ENCODE results near the gene ABCA13. TPM values are rescaled to one million over a fixed set of nuclear protein-coding genes. Genes with fewer than 3 reads are reported as not detected.

ABCA13 gene
- polyA plus RNA-seq, 3 donors = 0.10 to 0.41 (median 0.37) TPM

- intact Hi-C loops (cut with micrococcal nuclease) = no loop called here
- no peaks in the 10 kb centered on the region for H3K9me3 ChIP-seq (replicated peaks in 1 of 2; ENCODE audit: control insufficient read depth in 1 of 2, insufficient read depth in 1 of 2, low read length in 2 of 2)
- Mint-ChIP-seq H3K27ac (peak overlapping the region in 2 of 7 donors; percentile 7 to 31), H3K4me1 (peaks cover 29% of the 10 kb centered on the region), H3K36me3 (no peaks in the 10 kb centered on the region), H3K9me3 (peaks cover 0 to 4% (median 0%) of the 10 kb centered on the region in 7 donors), H3K4me3 (no peak overlapping the region), H3K27me3 (ENCODE audit: low read depth in 3 of 3) (peaks cover 0 to 3% (median 0%) of the 10 kb centered on the region in 3 donors)
- no peak for TF ChIP-seq CTCF (IDR thresholded peaks at IDR 0.05)
- peaks cover 7% of the 10 kb centered on the region in 2 donors for H3K4me1 ChIP-seq (ENCODE audit: control insufficient read depth in 1 of 2, insufficient read depth in 2 of 2, low read length in 2 of 2)
- H3K36me3 ChIP-seq (replicated peaks in 1 of 2; ENCODE audit: control insufficient read depth in 1 of 2, insufficient read depth in 2 of 2, low read length in 2 of 2) = no peaks in the 10 kb centered on the region
- H3K4me2 ChIP-seq (replicated peaks; ENCODE audit: extremely low read depth, low read length, poor library complexity, severe bottlenecking) = no peak overlapping the region
- no peak overlapping the region for H3K27ac ChIP-seq (ENCODE audit: low read depth in 1 of 2, low read length in 2 of 2)
- H3K9ac ChIP-seq (ENCODE audit: insufficient read depth, low read length, poor library complexity, severe bottlenecking) = no peak overlapping the region
- no peaks in the 10 kb centered on the region for H4K20me1 ChIP-seq (ENCODE audit: insufficient read depth, low read length)
- no peaks in the 10 kb centered on the region for H3K79me2 ChIP-seq (ENCODE audit: insufficient read depth, low read length)
- DNase-seq = no peak
- WGBS (ENCODE audit: insufficient coverage) = no CpG with 5 or more reads among the region's 1 CpG
- H3K27me3 ChIP-seq (ENCODE audit: control insufficient read depth in 2 of 2, insufficient read depth in 2 of 2, low read length in 2 of 2) = no peaks in the 10 kb centered on the region
- no peak overlapping the region for H2AFZ ChIP-seq (ENCODE audit: insufficient read depth, low read depth, low read length, poor library complexity, severe bottlenecking)
- H3K4me3 ChIP-seq (replicated peaks in 1 of 3; ENCODE audit: low read depth in 2 of 3, low read length in 3 of 3) = no peak overlapping the region
Measured at GRCh38 chr7:48421357-48421756, 250.1 kb downstream of the ABCA13 start.

- Histone ChIP-seq H4K20me1 (ENCODE audit: insufficient read depth, low read length) (no peaks in the 10 kb centered on the region), H3K9me3 (replicated peaks in 1 of 2; ENCODE audit: control insufficient read depth in 1 of 2, insufficient read depth in 1 of 2, low read length in 2 of 2) (no peaks in the 10 kb centered on the region), H3K36me3 (replicated peaks in 1 of 2; ENCODE audit: control insufficient read depth in 1 of 2, insufficient read depth in 2 of 2, low read length in 2 of 2) (no peaks in the 10 kb centered on the region), H3K4me1 (ENCODE audit: control insufficient read depth in 1 of 2, insufficient read depth in 2 of 2, low read length in 2 of 2) (peaks cover 7% of the 10 kb centered on the region in 2 donors), H3K79me2 (ENCODE audit: insufficient read depth, low read length) (no peaks in the 10 kb centered on the region), H3K27ac (ENCODE audit: low read depth in 1 of 2, low read length in 2 of 2) (no peak overlapping the region), H3K9ac (ENCODE audit: insufficient read depth, low read length, poor library complexity, severe bottlenecking) (no peak overlapping the region), H2AFZ (ENCODE audit: insufficient read depth, low read depth, low read length, poor library complexity, severe bottlenecking) (no peak overlapping the region), H3K4me3 (replicated peaks in 1 of 3; ENCODE audit: low read depth in 2 of 3, low read length in 3 of 3) (no peak overlapping the region), H3K27me3 (ENCODE audit: control insufficient read depth in 2 of 2, insufficient read depth in 2 of 2, low read length in 2 of 2) (no peaks in the 10 kb centered on the region), H3K4me2 (replicated peaks; ENCODE audit: extremely low read depth, low read length, poor library complexity, severe bottlenecking) (no peak overlapping the region)
- peak in 1 of 3 donors; percentile 18 for DNase-seq
- no peak overlapping the region for H3K27ac Mint-ChIP-seq
- H3K9me3 Mint-ChIP-seq = peaks cover 0 to 2% (median 0%) of the 10 kb centered on the region in 7 donors
- H3K4me1 Mint-ChIP-seq = peaks cover 10% of the 10 kb centered on the region
- H3K4me3 Mint-ChIP-seq = no peak overlapping the region
- 100% methylated on average over 1 of the region's 3 CpGs for WGBS (ENCODE audit: insufficient coverage)
- TF ChIP-seq CTCF (IDR thresholded peaks at IDR 0.05) = no peak
- peaks cover 0 to 2% of the 10 kb centered on the region in 2 donors for H3K36me3 Mint-ChIP-seq
- peaks cover 0 to 3% (median 0%) of the 10 kb centered on the region in 3 donors for H3K27me3 Mint-ChIP-seq (ENCODE audit: low read depth in 3 of 3)
- intact Hi-C loops (cut with micrococcal nuclease) = no loop called here
Measured at GRCh38 chr7:48424731-48425130, 253.5 kb downstream of the ABCA13 start.
